HCT116 (cell line): ENCODE measurements around the gene PALM2AKAP2.
"Not testable (repeated sequence)": the region's sequence is repeated elsewhere in the genome, so short reads cannot be mapped to it uniquely, and the experiment has no call there.

Experiments
- ATF3 ChIP-seq: IDR thresholded peaks from 2 replicates; pipeline ENCODE4 v1.6.1; 2012
- CTCF ChIP-seq, 3 experiments: fragments of 200-600 bp in 1 of 3; sonication (generic) in 1 of 3; IDR thresholded peaks in 2 of 3; conservative IDR thresholded peaks in 1 of 3; 2 replicates each; pipeline ENCODE4 v1.5.1; 2012 to 2017; ENCODE audit warnings: low read depth in 2 of 3, low read length in 2 of 3, antibody characterized with exemption in 1 of 3, borderline replicate concordance in 1 of 3, control low read depth in 1 of 3, mild to moderate bottlenecking in 1 of 3, mixed read lengths in 1 of 3, mixed run types in 1 of 3, moderate library complexity in 1 of 3; ENCODE audit not compliant: insufficient read depth in 1 of 3
- EZH2 ChIP-seq: fragments of 200-600 bp; sonication (generic); IDR thresholded peaks from 2 replicates; pipeline ENCODE4 v1.6.1; 2017; ENCODE audit warnings: antibody characterized with exemption, mixed run types
- EZH2phosphoT487 ChIP-seq: fragments of 200-600 bp; IDR thresholded peaks from 2 replicates; pipeline ENCODE4 v1.6.1; 2018; ENCODE audit warnings: antibody characterized with exemption, borderline replicate concordance
- POLR2A ChIP-seq: IDR thresholded peaks from 2 replicates; pipeline ENCODE4 v1.7.0; 2011; ENCODE audit warnings: borderline replicate concordance; ENCODE audit not compliant: insufficient read depth, insufficient read length; ENCODE audit errors: extremely low read depth
- POLR2AphosphoS5 ChIP-seq: IDR thresholded peaks from 2 replicates; pipeline ENCODE4 v1.6.1; 2011; ENCODE audit warnings: mild to moderate bottlenecking, low read depth, low read length, moderate library complexity
- SP1 ChIP-seq: IDR thresholded peaks from 2 replicates; pipeline ENCODE4 v1.6.1; 2012; ENCODE audit warnings: low read depth
- SRF ChIP-seq: IDR thresholded peaks from 2 replicates; pipeline ENCODE4 v1.6.1; 2012; ENCODE audit warnings: low read depth
- YY1 ChIP-seq: IDR thresholded peaks from 2 replicates; pipeline ENCODE4 v1.6.1; 2011; ENCODE audit warnings: low read length, low read depth, moderate library complexity, mild to moderate bottlenecking; ENCODE audit not compliant: insufficient replicate concordance; ENCODE audit errors: extremely low read depth
- ZNF274 ChIP-seq: fragments of 200-500 bp; sonication (Bioruptor generic); IDR thresholded peaks from 2 replicates; pipeline ENCODE4 v1.6.1; 2014; ENCODE audit warnings: mild to moderate bottlenecking, low read depth, low read length, inconsistent platforms

- not testable (repeated sequence) for TF ChIP-seq YY1; SRF; EZH2phosphoT487; CTCF (IDR thresholded peaks at IDR 0.05 in 2 of 3, conservative IDR thresholded peaks at IDR 0.05 in 1 of 3; ENCODE audit: borderline replicate concordance in 1 of 3, insufficient read depth in 1 of 3, low read depth in 2 of 3, low read length in 2 of 3); EZH2; ATF3; POLR2AphosphoS5; SP1; ZNF274; POLR2A
Observed at GRCh38 chr9:109825383-109825782, 45.4 kb downstream of the PALM2AKAP2 start.
